GM19025 (cell line): ENCODE measurements around the gene CARD11.
"Not testable (repeated sequence)": the region's sequence is repeated elsewhere in the genome, so short reads cannot be mapped to it uniquely, and the experiment has no call there.

Source experiments
- ATAC-seq: cut with Tn5 transposase; IDR thresholded peaks from one replicate; pipeline ENCODE4 v1.9.1; 2021; ENCODE audit warnings: mild to moderate bottlenecking, low read depth, moderate library complexity; ENCODE audit not compliant: unreplicated experiment

The CARD11 gene

GRCh38 chr7:2967705-2968104 is 76.0 kb downstream of the CARD11 start:
- no peak for ATAC-seq

- ATAC-seq = no peak
These were observed 76.4 kb downstream of the CARD11 start for GRCh38 chr7:2967253-2967652.

GRCh38 chr7:2966466-2967078 is 77.1 kb downstream of the CARD11 start:
- no peak for ATAC-seq

DNA sequence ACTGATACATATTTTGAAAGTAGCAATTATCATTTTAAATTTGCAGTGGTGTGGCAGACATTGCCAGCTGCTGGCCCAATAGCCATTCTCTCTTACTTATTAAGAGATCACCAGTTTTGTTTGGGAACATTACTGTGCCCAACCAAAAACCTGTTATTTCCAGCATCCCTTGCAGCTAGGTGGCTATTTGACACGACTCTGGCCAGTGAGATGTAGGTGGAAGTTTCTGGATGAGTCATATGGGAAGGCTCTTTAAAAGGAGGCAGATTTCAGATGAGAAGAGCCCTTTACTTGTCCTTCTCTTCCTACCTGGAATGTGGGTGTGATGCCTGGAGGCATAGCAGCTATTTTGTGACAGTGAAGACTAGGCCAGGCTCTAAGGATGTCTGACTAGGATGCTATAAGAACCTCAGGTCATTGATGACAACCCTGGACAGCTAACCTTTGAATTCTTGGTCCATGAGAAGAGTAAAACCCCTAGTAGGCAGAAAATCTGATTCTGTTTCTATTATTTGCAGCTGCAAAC is 77.9 kb downstream of the CARD11 start:
- no peak for ATAC-seq

- no peak for ATAC-seq
These were observed 78.4 kb downstream of the CARD11 start for GRCh38 chr7:2965301-2965700.

DNA sequence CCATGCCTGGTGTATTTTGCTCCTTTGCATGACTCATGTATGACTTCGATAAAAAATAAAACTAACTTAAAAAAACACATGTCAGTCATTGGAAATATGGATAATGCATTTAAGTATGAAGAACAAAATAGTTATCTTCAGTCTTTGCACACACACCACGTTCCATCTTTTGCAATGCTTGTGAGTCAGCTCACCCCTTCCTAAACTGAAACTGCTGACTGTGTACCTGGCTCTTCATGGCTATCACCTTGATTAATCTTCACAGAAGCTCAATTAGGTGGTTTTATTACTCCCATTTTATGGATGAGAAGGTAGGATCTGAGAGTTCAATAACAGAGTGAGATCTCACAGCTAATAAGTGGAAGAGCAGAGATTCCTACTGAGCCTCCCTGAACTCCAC is 79.5 kb downstream of the CARD11 start:
- ATAC-seq = no peak

GRCh38 chr7:2962865-2963264 is 80.8 kb downstream of the CARD11 start:
- ATAC-seq = no peak

- ATAC-seq = no peak
These were observed 83.7 kb downstream of the CARD11 start for GRCh38 chr7:2959828-2960599.

GRCh38 chr7:2959103-2959680 is 84.5 kb downstream of the CARD11 start:
- ATAC-seq = no peak

DNA sequence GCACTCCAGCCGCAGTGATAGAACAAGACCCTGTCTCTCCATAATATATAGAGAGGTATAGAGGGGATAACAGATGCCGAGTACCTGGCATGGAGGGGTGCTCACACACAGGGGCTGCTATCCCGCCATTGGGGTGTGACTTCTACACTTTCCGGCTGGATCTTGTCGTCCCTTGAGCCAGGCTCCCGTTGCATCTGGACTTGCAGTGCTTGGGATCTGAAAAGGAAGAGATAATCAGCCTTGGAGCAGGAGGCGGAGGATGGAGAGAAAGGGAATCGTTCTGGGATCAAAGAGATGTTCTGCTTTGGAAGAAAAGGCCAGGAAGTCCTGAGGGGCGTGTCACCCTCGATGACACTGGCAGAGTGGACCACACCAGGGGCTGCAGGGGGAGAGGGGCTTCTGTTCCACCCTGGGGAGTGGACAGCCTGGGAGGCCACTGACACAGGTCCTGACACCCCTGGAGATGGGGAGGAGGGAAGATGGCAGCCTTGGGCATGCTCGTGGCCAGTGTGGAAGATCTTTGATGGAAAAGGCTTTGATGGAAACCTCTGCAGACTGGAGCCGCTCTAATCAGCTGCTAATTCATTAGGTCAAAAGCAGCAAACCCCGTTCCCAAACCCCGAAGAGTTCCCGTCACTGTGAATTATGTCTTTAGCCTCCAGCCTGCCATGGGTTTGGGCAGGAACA is 85.1 kb downstream of the CARD11 start:
- no peak for ATAC-seq

GRCh38 chr7:2957369-2957727 is 86.3 kb downstream of the CARD11 start:
- ATAC-seq = not testable (repeated sequence)

GRCh38 chr7:2956526-2957368 is 86.9 kb downstream of the CARD11 start:
- no peak for ATAC-seq

GRCh38 chr7:2956076-2956475 is 87.6 kb downstream of the CARD11 start:
- no peak for ATAC-seq

- ATAC-seq = no peak
These were observed 88.4 kb downstream of the CARD11 start for GRCh38 chr7:2955269-2955668.

GRCh38 chr7:2954433-2954853 is 89.2 kb downstream of the CARD11 start:
- no peak for ATAC-seq

DNA sequence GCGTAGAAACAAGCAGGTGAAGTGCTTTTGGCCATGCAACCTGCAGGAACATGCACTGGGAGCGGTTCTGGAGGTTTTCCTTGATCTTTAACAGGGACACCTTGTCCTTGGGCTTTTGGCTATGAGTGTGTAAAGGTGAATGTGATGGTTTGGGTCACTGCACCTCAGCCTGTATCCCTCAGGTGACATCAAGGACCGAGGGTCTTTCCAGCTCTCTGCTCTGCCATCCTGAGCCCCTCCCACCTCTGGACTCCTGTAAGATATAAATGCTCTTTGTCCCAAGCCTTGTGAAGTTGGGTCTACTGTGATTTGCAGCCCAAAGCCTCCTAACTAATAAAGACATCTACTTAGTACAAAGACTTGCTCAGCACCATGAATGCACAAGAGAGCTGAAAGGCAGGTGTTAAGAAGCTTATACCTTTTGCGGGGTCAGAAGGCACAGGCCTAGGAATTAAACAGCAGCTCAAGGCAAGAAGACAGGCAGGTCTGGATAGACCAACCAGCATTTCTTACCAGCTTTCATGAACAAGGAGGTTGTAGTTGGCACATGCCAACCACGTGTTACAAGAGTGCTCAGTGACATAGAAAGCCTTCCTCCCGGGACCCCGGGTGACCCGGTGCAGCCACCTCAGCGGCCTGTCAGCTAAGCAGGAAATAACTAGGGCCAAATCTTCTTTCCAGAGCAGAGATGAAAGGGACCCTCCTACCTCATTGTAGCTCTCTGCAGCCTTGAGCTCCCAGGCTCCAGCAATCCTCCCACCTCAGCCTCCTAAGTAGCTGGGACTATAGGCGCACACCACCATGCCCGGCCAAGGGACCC is 89.9 kb downstream of the CARD11 start:
- no peak for ATAC-seq

DNA sequence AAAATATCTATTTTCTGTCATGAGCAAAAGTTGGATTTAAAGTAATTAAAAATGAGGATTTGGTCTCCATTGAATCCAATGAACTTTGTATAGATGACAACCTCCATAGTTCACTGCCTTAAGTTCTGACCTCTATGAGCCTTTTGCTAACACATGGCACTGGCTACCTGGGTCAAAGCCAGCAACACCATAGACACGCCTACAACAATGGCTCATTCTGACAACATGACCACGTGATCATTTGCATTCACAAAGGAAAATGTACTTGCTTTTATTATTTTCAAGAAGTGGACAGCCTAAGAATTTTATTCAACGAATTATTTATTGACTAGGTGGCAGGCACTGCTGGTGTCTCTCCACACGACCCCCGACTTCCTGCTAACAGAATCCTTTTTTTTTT is 90.6 kb downstream of the CARD11 start:
- ATAC-seq = no peak

DNA sequence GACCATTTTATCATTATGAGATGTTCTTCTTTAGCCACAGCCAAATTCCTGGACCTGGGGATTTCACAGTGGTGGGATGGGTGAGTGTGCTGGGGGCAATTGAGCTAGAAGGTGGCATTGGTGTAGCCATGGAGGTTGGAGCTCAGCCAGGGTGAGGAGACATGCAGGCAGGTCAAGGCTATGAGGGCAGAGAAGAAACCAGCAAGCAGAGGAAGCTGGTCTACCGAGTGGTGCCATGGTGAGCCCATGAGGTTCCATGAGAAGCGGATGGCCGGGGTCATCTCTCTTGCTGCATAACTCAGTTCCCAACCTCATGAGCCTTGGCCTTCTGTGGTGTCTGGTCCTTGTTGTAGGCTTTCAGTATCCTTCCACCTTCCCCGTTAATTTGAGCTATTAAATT is 91.4 kb downstream of the CARD11 start:
- no peak for ATAC-seq

GRCh38 chr7:2950578-2950977 is 93.1 kb downstream of the CARD11 start:
- no peak for ATAC-seq
